HCT116 (cell line): Measurements from ENCODE around the gene PCSK9. TPM values are rescaled to one million over a fixed set of nuclear protein-coding genes. Genes with fewer than 3 reads are reported as not detected.

ENCODE experiments used
- ATAC-seq: fragments of 200-7000 bp; cut with Tn5 transposase; 2 replicates; pipeline ENCODE4 v1.9.1; 2020; ENCODE audit warnings: mild to moderate bottlenecking, moderate library complexity
- BruUV-seq: library from RNA; stranded (reverse); fragments of 400-500 nt; replicated peaks from 2 replicates; lab custom pipeline; 2021; lab: Mats Ljungman, UMichigan
- CTCF ChIA-PET: fragments of 300-600 bp; sonication (Branson Sonifier 250); formaldehyde crosslinking; loops from one replicate; lab custom pipeline; 2021; ENCODE audit warnings: antibody characterized with exemption; lab: Charles Lee
- POLR2A ChIA-PET: fragments of 300-600, 350-600 bp; sonication (Branson Sonifier 250); formaldehyde crosslinking; loops from one replicate; lab custom pipeline; 2021; ENCODE audit warnings: antibody characterized with exemption; lab: Charles Lee
- RAD21 ChIA-PET, 2 experiments: fragments of 300-600 bp; sonication (Branson Sonifier 250); formaldehyde crosslinking; loops; one replicate each; lab custom pipeline; 2023; ENCODE audit warnings: low total read pairs in 2 of 2; ENCODE audit not compliant: uncharacterized antibody in 2 of 2, unreplicated experiment in 2 of 2, low non-redundant PET in 1 of 2; lab: Charles Lee
- DNase-seq: peaks from one replicate; pipeline ENCODE4 v3.0.0-alpha.2; 2010; ENCODE audit warnings: low read depth, low spot score
- H2AFZ ChIP-seq: fragments of 200-600 bp; shearing (Covaris generic), sonication (generic); 2 replicates; pipeline ENCODE4 v1.6.1; 2017; ENCODE audit warnings: low read depth, mixed run types, mixed read lengths, antibody characterized with exemption, low read length; ENCODE audit not compliant: poor library complexity, severe bottlenecking
- H3K27ac ChIP-seq: 2 replicates; pipeline ENCODE4 v1.5.1; 2012; ENCODE audit warnings: low read depth, low read length
- H3K27me3 ChIP-seq: fragments of 200-600 bp; sonication (generic); 2 replicates; pipeline ENCODE4 v1.6.1; 2016; ENCODE audit warnings: mixed run types, low read length, mixed read lengths; ENCODE audit not compliant: insufficient read depth
- H3K36me3 ChIP-seq, 2 experiments: fragments of 200-500 bp in 1 of 2; fragments of 200-600 bp in 1 of 2; sonication (Bioruptor generic) in 1 of 2; sonication (generic) in 1 of 2; 2 replicates each; pipeline versions ENCODE4 v1.5.1 to v1.6.1; 2014 to 2016; ENCODE audit warnings: low read length in 2 of 2, inconsistent platforms in 1 of 2, mixed read lengths in 1 of 2, mixed run types in 1 of 2; ENCODE audit not compliant: insufficient read depth in 2 of 2, control insufficient read depth in 1 of 2
- H3K4me1 ChIP-seq, 2 experiments: fragments of 200-600 bp in 1 of 2; sonication (generic) in 1 of 2; 2 replicates each; pipeline versions ENCODE4 v1.5.1 to v1.6.1; 2012 to 2017; ENCODE audit warnings: low read length in 2 of 2, inconsistent platforms in 1 of 2, mild to moderate bottlenecking in 1 of 2, mixed read lengths in 1 of 2, mixed run types in 1 of 2, moderate library complexity in 1 of 2; ENCODE audit not compliant: insufficient read depth in 2 of 2, control insufficient read depth in 1 of 2
- H3K4me2 ChIP-seq: fragments of 200-600 bp; sonication (generic); 2 replicates; pipeline ENCODE4 v1.6.1; 2017; ENCODE audit warnings: mixed run types, low read length, mixed read lengths
- H3K4me3 ChIP-seq, 2 experiments: fragments of 200-600 bp in 1 of 2; sonication (generic) in 1 of 2; replicated peaks in 1 of 2; 2 replicates each; pipeline ENCODE4 v1.5.1; 2011 to 2016; ENCODE audit warnings: low read length in 2 of 2, control low read depth in 1 of 2, low read depth in 1 of 2, mild to moderate bottlenecking in 1 of 2, mixed read lengths in 1 of 2, mixed run types in 1 of 2
- H3K79me2 ChIP-seq: fragments of 200-600 bp; sonication (generic); 2 replicates; pipeline ENCODE4 v1.6.1; 2017; ENCODE audit warnings: mild to moderate bottlenecking, mixed run types, low read length, moderate library complexity, mixed read lengths; ENCODE audit not compliant: insufficient read depth
- H3K9ac ChIP-seq: fragments of 200-600 bp; sonication (generic); 2 replicates; pipeline ENCODE4 v1.6.1; 2016; ENCODE audit warnings: low read length, mixed read lengths
- H3K9me2 ChIP-seq: fragments of 200-600 bp; sonication (generic), shearing (Covaris generic); 2 replicates; pipeline ENCODE4 v1.6.1; 2017; ENCODE audit warnings: mixed run types, mild to moderate bottlenecking, moderate library complexity; ENCODE audit not compliant: insufficient read depth
- H3K9me3 ChIP-seq, 2 experiments: fragments of 200-500 bp in 1 of 2; fragments of 200-600 bp in 1 of 2; sonication (Bioruptor generic) in 1 of 2; sonication (generic) in 1 of 2; 2 replicates each; pipeline ENCODE4 v1.6.1; 2014 to 2017; ENCODE audit warnings: low read length in 2 of 2, mixed read lengths in 2 of 2, inconsistent platforms in 1 of 2, low read depth in 1 of 2, mild to moderate bottlenecking in 1 of 2, mixed run types in 1 of 2, moderate library complexity in 1 of 2; ENCODE audit not compliant: control insufficient read depth in 1 of 2, insufficient read depth in 1 of 2
- H4K20me1 ChIP-seq: fragments of 200-600 bp; sonication (generic), shearing (Covaris generic); 2 replicates; pipeline ENCODE4 v1.6.1; 2017; ENCODE audit warnings: mixed run types, mild to moderate bottlenecking, moderate library complexity; ENCODE audit not compliant: insufficient read depth
- CBX3 ChIP-seq: IDR thresholded peaks from 2 replicates; pipeline ENCODE4 v1.6.1; 2012; ENCODE audit warnings: low read depth
- EGR1 ChIP-seq: IDR thresholded peaks from 2 replicates; pipeline ENCODE4 v1.6.1; 2012; ENCODE audit warnings: low read depth
- EZH2phosphoT487 ChIP-seq: fragments of 200-600 bp; IDR thresholded peaks from 2 replicates; pipeline ENCODE4 v1.6.1; 2018; ENCODE audit warnings: antibody characterized with exemption, borderline replicate concordance
- FOSL1 ChIP-seq: IDR thresholded peaks from 2 replicates; pipeline ENCODE4 v1.6.1; 2012; ENCODE audit warnings: low read depth
- JUND ChIP-seq: IDR thresholded peaks from 2 replicates; pipeline ENCODE4 v1.6.1; 2012
- POLR2AphosphoS5 ChIP-seq: IDR thresholded peaks from 2 replicates; pipeline ENCODE4 v1.6.1; 2011; ENCODE audit warnings: mild to moderate bottlenecking, low read depth, low read length, moderate library complexity
- RAD21 ChIP-seq: IDR thresholded peaks from 2 replicates; pipeline ENCODE4 v1.6.1; 2012; ENCODE audit warnings: low read depth, mild to moderate bottlenecking
- SP1 ChIP-seq: IDR thresholded peaks from 2 replicates; pipeline ENCODE4 v1.6.1; 2012; ENCODE audit warnings: low read depth
- SRF ChIP-seq: IDR thresholded peaks from 2 replicates; pipeline ENCODE4 v1.6.1; 2012; ENCODE audit warnings: low read depth
- YY1 ChIP-seq: IDR thresholded peaks from 2 replicates; pipeline ENCODE4 v1.6.1; 2011; ENCODE audit warnings: low read length, low read depth, moderate library complexity, mild to moderate bottlenecking; ENCODE audit not compliant: insufficient replicate concordance; ENCODE audit errors: extremely low read depth
- ZFX ChIP-seq: fragments of 450-650 bp; IDR thresholded peaks from 2 replicates; pipeline ENCODE4 v1.6.1; 2017
- intact Hi-C: fragments of 100-400 bp; cut with micrococcal nuclease; formaldehyde crosslinking; loops from 2 replicates; pipeline ENCODE4 v1.10.0; 2022
- total RNA-seq: library from RNA; stranded (reverse); gene quantifications from one replicate; pipeline ENCODE4 v1.2.1, GENCODE V29; 2021; ENCODE audit not compliant: unreplicated experiment
- TF ChIP-seq, protein P1 (sequence below): IDR thresholded peaks from 2 replicates; pipeline ENCODE4 v1.6.1; 2011; ENCODE audit warnings: mild to moderate bottlenecking, low read length, moderate library complexity; ENCODE audit not compliant: insufficient replicate concordance; ENCODE audit errors: extremely low read depth
- TF ChIP-seq, protein P2 (sequence below): IDR thresholded peaks from 2 replicates; pipeline ENCODE4 v1.6.1; 2012
- TF ChIP-seq, protein P3 (sequence below), 3 experiments: fragments of 200-600 bp in 1 of 3; sonication (generic) in 1 of 3; IDR thresholded peaks in 2 of 3; conservative IDR thresholded peaks in 1 of 3; 2 replicates each; pipeline ENCODE4 v1.5.1; 2012 to 2017; ENCODE audit warnings: low read depth in 2 of 3, low read length in 2 of 3, antibody characterized with exemption in 1 of 3, borderline replicate concordance in 1 of 3, control low read depth in 1 of 3, mild to moderate bottlenecking in 1 of 3, mixed read lengths in 1 of 3, mixed run types in 1 of 3, moderate library complexity in 1 of 3; ENCODE audit not compliant: insufficient read depth in 1 of 3
- TF ChIP-seq, protein P4 (sequence below): IDR thresholded peaks from 2 replicates; pipeline ENCODE4 v1.6.1; 2012

The PCSK9 gene
- total RNA-seq, 1 experiment from 2014 or later = 39.6 TPM

DNA sequence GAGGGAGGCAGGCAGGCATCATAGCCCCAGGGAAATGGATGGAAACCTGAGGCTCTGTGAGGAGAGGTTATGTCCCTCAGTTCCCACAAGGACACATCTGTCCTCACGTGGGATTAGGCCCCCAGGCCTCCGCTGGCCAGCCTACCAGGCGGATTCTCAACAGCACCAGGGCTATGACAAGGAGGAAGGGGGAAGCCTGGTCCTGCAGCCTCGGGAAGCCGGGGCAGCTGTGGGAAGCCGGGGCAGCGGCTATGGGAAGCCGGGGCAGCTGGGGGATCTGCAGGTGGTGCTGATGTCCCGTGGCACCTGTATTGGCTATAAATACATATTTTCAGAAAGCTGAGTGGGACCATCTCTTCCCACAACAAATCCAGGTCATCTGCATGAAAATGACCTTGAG lies 21.0 kb upstream of the PCSK9 start:
- ChIA-PET POLR2A (no interaction called here), RAD21 (no interaction called here)
- no TSS peak for BruUV-seq

DNA sequence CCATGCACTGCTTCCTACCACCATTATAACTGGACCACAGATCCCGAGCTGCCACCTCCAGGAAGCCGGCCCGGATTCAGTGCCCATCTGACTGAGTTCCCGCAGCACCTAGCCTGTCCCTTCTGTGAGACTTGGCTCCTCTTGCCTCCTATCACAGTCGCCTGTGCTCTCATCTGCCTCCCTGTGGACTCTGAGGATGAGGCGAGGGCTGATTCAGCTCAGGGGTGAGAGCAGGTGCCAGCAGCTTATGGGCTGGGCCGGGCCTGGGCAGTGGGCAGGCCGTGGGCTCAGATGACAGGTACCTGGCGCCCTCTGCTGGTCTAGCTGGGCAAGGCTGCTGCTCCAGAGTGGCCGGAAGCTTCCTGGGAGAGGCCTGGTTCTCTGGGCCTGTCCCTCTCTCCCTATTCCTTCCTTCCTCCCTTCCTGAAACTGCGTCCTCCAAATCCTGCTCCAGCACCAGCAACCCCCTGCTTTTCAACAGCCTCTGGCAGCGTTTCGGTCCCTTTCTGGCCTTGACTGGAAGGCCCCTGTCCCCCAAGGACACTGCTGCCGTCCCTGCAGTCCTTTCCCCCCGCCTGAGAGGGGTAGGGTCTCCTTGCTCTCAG lies 17.3 kb upstream of the PCSK9 start:
- intact Hi-C loops = loop anchor here (1.0 to 10.0 kb wide), 3 partner anchors 72 to 217 kb away; partner anchors contain the start of gene TTC22
- H2AFZ ChIP-seq = no peak overlapping the region
- no peaks in the 10 kb centered on the region for H3K36me3 ChIP-seq
- DNase-seq (peak; percentile 93), ATAC-seq (peak; percentile 100)
- no peaks in the 10 kb centered on the region for H3K79me2 ChIP-seq
- no peak overlapping the region for H3K9ac ChIP-seq
- H3K27me3 ChIP-seq = no peaks in the 10 kb centered on the region; the same call in 1 of the 2 replicates
- no peaks in the 10 kb centered on the region for H4K20me1 ChIP-seq
- ChIA-PET CTCF (interaction anchor here (0.6 to 2.5 kb wide), 35 partner anchors 9 to 350 kb away, joined by 3 to 145 read pairs (median 5); partner anchors contain the start of genes BSND, DHCR24 and PCSK9), RAD21 (interaction anchor here (0.6 to 1.7 kb wide), 6 partner anchors 20 to 77 kb away, joined by 3 to 30 read pairs (median 13); no protein-coding TSS in a partner anchor), POLR2A (interaction anchor here (0.9 to 2.5 kb wide), 3 partner anchors 13 to 77 kb away, joined by 4 to 17 read pairs (median 4); no protein-coding TSS in a partner anchor)
- H3K27ac ChIP-seq = no peak overlapping the region
- TF ChIP-seq EGR1 (no peak), YY1 (peak; percentile 30), ZFX (peak; percentile 57; the same call in 1 of the 2 replicates), SRF (no peak), RAD21 (peak; percentile 97), POLR2AphosphoS5 (peak; percentile 46), CBX3 (peak; percentile 75), SP1 (no peak; the same call in 1 of the 2 replicates), EZH2phosphoT487 (no peak), FOSL1 (no peak)
- TF ChIP-seq, protein P1, sequence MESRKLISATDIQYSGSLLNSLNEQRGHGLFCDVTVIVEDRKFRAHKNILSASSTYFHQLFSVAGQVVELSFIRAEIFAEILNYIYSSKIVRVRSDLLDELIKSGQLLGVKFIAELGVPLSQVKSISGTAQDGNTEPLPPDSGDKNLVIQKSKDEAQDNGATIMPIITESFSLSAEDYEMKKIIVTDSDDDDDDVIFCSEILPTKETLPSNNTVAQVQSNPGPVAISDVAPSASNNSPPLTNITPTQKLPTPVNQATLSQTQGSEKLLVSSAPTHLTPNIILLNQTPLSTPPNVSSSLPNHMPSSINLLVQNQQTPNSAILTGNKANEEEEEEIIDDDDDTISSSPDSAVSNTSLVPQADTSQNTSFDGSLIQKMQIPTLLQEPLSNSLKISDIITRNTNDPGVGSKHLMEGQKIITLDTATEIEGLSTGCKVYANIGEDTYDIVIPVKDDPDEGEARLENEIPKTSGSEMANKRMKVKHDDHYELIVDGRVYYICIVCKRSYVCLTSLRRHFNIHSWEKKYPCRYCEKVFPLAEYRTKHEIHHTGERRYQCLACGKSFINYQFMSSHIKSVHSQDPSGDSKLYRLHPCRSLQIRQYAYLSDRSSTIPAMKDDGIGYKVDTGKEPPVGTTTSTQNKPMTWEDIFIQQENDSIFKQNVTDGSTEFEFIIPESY = no peak
- TF ChIP-seq, protein P2, sequence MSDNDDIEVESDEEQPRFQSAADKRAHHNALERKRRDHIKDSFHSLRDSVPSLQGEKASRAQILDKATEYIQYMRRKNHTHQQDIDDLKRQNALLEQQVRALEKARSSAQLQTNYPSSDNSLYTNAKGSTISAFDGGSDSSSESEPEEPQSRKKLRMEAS = peak; percentile 75
- TF ChIP-seq, protein P3, sequence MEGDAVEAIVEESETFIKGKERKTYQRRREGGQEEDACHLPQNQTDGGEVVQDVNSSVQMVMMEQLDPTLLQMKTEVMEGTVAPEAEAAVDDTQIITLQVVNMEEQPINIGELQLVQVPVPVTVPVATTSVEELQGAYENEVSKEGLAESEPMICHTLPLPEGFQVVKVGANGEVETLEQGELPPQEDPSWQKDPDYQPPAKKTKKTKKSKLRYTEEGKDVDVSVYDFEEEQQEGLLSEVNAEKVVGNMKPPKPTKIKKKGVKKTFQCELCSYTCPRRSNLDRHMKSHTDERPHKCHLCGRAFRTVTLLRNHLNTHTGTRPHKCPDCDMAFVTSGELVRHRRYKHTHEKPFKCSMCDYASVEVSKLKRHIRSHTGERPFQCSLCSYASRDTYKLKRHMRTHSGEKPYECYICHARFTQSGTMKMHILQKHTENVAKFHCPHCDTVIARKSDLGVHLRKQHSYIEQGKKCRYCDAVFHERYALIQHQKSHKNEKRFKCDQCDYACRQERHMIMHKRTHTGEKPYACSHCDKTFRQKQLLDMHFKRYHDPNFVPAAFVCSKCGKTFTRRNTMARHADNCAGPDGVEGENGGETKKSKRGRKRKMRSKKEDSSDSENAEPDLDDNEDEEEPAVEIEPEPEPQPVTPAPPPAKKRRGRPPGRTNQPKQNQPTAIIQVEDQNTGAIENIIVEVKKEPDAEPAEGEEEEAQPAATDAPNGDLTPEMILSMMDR (IDR thresholded peaks at IDR 0.05 in 2 of 3, conservative IDR thresholded peaks at IDR 0.05 in 1 of 3; ENCODE audit: borderline replicate concordance in 1 of 3, insufficient read depth in 1 of 3, low read depth in 2 of 3, low read length in 2 of 3) = peak in 2 of 3 experiments; percentile 95 to 98
- TF ChIP-seq, protein P4, sequence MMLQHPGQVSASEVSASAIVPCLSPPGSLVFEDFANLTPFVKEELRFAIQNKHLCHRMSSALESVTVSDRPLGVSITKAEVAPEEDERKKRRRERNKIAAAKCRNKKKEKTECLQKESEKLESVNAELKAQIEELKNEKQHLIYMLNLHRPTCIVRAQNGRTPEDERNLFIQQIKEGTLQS = no peak
- no TSS peak for BruUV-seq
- H3K4me1 ChIP-seq = peaks cover 0 to 13% of the 10 kb centered on the region in 2 experiments; a peak in 3 of 4 replicates
- no peaks in the 10 kb centered on the region for H3K9me2 ChIP-seq
- peak overlapping the region; percentile 29; the same call in 1 of the 2 replicates for H3K4me2 ChIP-seq
- no peak overlapping the region for H3K4me3 ChIP-seq
- H3K9me3 ChIP-seq = no peaks in the 10 kb centered on the region

More for the DNA sequence above, 21.0 kb upstream of the PCSK9 start:
- H3K4me2 ChIP-seq = no peak overlapping the region
- CTCF ChIA-PET = interaction anchor here (0.7 to 2.1 kb wide), 2 partner anchors 74 to 77 kb away, joined by 3 to 4 read pairs; no protein-coding TSS in a partner anchor
- H3K79me2 ChIP-seq = no peaks in the 10 kb centered on the region
- H3K4me3 ChIP-seq = no peak overlapping the region
- H3K36me3 ChIP-seq = no peaks in the 10 kb centered on the region
- H3K4me1 ChIP-seq = peaks cover 0 to 13% of the 10 kb centered on the region in 2 experiments; a peak in 3 of 4 replicates
- DNase-seq (no peak), ATAC-seq (no peak)
- H3K27me3 ChIP-seq = peaks cover 12% of the 10 kb centered on the region; the same call in 1 of the 2 replicates
- H3K9me2 ChIP-seq = no peaks in the 10 kb centered on the region
- H4K20me1 ChIP-seq = no peaks in the 10 kb centered on the region
- TF ChIP-seq ZFX (no peak), JUND (no peak)
- H2AFZ ChIP-seq = no peak overlapping the region
- intact Hi-C loops = no loop called here
- no peak overlapping the region for H3K27ac ChIP-seq
- H3K9ac ChIP-seq = no peak overlapping the region
- no peaks in the 10 kb centered on the region for H3K9me3 ChIP-seq
